Measurements from ENCODE around the gene ZNF26.
"Not testable (repeated sequence)": the region's sequence is repeated elsewhere in the genome, so short reads cannot be mapped to it uniquely, and the experiment has no call there.

Gene ZNF26

DNA sequence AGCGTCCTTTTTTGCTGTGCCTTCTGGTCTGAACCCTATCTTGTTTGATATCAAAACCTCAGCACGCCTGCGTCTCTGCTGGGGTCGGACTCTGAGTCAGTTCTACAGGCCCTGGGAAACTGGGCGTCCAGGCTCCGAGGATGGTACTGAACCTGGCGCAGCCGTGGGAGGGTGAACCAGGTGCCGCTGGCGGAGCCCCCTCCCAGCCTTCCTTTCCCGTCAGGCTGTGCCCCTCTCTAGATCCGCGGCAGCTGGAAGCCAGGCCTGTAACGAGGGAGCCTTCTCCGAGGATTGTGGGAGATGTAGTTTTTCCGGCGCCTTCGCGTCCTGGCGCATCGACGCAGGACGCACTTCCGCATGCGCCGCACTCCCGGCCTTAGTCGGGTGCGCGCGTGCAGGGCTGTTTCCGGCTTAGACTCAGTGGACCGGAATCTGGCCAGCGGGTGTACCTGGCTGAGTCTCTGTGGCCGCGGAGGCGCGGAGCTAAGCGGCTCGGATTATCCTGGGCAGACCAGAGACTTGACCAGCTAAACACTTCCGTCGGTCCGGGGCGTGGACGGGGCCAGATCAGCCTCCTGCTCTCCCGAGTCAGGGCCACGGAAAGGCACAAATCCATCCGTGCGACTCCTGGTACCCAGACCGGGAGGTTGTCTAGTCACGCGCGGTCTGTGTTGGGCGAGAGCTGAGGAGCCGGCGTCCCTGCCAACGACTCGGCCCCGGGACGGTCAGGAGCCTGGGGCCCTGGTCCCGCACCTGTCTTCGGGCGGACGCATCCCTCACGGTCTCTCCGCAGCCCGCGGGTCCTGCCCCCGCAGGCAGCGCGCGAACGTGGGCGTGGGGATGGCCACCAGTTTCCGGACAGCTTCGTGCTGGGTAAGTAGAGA, at the start of gene ZNF26:
ZNF26 (plus strand) TSS at position 367 of the 884 bp plus-strand sequence; CDS start at position 841, 474 bp downstream.
- DNase-seq = peak; percentile 51

GRCh38 chr12:132936921-132937320, 49.2 kb upstream of the ZNF26 start:
- not testable (repeated sequence) for DNase-seq

DNA sequence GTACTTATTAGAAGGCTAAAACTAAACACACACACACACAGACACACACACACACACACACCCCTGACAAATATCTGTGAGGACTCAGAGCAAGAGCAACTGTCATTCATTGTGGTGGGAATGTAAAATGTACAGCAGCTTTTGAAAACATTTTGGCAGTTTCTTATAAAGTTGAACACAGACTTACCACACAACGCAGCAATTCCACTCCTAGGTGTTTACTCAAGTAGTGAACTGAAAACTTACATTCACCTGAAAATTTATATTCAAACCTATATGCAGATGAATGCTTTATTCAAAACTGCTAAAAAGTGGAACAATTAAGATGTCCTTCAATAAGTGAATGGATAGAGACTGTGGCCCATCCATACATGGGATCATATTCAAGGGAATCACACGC, 48.7 kb upstream of the ZNF26 start:
- DNase-seq = no peak

DNA sequence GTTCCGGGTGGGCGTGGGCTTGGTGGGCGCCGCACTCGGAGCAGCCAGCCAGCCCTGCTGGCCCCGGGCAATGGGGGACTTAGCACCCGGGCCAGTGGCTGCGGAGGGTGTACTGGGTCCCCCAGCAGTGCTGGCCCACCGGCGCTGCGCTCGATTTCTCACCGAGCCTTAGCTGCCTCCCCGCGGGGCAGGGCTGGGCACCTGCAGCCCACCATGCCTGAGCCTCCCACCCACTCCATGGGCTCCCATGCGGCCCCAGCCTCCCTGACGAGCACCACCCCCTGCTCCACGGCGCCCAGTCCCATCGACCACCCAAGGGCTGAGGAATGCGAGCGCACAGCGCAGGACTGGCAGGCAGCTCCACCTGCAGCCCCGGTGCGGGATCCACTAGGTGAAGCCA, 47.4 kb upstream of the ZNF26 start:
- not testable (repeated sequence) for DNase-seq

DNA sequence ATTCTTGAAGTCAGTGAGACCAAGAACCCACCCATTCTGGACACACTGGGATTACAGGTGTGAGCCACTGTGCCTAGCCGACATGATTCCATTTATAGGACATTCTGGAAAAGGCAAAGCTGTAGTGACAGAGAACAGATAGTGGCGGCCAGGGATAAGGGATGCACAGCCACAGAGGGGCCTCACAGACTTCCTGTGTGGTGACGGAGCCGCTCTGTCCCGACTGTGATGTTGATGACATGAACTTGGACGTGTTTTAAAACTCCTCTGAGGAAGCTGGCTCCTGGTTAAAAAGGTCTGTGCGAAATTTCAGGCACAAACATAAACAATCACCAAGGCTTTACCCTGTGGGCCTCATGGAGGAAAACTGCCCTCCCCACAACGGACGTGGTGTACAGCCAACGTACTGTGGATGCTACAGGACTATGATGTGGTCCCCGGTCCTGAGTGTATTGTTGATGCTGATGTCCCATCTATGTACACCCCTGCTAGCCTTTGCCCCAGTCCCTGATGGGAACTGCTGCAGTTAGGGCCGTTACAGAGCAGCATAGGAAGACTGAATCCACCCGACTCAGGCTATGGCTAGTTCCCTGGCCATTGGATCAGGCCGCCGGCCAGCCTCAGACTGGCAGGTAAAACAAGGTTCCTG, 46.0 kb upstream of the ZNF26 start:
- DNase-seq = no peak

DNA sequence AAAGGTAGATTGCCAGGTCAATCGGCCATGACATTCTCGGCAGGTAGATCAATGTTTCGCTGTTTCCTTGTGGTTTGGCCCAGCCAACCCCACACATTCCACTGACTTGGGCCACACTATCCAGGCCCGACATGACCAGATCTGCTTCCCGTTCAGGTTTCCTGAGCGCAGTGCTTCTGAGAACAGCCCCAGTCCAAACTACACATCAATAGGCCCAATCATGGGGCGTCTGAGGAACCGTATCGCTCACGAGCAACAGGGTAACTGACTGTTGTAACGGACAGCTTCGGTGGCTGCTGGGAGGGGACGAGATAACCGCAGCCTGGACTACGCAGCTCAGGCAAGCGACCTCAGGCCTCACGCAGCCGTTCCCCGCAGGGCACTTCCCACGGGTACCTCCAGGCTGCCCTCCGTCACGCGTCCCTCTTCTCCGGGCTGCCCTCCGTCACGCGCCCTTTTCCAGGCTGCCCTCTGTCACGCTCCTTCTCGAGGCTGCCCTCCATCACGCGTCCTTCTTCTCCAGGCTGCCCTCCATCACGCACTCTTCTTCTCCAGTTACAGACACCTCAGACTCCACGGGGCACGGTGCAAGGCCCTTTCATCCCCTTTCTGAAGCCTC, 44.7 kb upstream of the ZNF26 start:
- DNase-seq = no peak

- DNase-seq = no peak
Observed at GRCh38 chr12:132942611-132943010, 43.6 kb upstream of the ZNF26 start.

DNA sequence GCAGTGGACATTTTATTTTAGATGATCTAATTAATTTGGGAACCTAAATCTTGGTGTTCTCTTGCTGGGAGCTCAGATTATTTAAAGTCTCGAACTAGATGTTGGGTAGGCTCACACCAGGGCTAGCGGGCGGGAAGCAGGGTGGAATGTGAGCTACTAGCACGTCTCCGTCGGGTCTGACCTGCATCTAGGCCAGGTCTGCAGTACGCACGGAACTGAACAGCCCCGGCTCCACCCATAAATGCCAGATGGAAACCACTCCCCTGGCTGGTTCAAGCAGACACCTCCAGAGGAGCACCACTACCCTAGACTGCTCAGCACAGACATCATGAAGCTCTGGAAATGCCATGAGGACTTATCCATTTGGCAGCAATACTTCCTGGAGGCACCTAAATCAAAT, 40.4 kb upstream of the ZNF26 start:
- DNase-seq = no peak

GRCh38 chr12:132946246-132946820, 39.8 kb upstream of the ZNF26 start:
- DNase-seq = no peak

DNA sequence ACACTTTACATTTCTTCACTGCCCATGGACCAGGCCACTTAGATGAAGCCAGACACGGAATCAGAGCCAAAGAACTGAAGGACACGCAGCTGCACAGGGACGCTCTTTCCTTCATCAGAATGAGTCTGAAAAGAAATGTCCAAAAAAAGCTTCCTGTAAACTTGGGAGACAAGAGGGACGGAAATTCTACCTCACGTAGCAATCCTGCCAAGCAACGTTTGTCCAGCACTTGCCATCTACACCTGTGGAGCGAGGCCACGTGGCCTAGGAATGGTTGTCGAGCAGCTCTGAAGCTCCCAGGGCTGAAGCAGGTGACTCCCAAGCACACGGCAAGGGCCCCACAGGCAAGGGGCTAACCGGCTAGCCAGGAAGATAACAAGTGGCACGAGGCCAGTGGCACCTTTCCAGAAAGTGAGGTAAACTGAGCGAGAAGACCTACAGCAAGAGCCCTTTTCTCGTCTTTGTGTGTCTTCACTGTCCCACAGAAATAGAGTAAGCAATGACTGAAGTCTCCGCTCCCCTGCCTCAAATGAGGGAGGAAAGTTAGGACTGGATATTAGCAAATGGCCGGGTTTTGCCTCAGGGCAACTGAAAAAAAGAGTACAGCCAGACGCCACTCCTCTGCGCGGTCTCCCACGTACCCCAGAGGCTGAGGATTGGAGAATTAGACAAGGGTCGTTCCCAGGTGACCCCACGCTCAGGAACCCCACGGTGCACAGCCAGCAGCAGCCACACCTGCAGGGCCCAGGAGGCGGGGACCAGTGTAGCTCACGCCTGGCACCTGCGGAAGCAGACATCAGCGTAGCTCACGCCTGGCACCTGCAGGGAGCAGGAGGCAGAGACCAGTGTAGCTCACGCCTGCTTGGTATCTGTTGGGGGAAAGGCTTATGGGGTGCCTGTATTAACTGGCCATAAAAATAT, 37.8 kb upstream of the ZNF26 start:
- DNase-seq = no peak

- DNase-seq = no peak
Observed at GRCh38 chr12:132949936-132950837, 36.0 kb upstream of the ZNF26 start.

DNA sequence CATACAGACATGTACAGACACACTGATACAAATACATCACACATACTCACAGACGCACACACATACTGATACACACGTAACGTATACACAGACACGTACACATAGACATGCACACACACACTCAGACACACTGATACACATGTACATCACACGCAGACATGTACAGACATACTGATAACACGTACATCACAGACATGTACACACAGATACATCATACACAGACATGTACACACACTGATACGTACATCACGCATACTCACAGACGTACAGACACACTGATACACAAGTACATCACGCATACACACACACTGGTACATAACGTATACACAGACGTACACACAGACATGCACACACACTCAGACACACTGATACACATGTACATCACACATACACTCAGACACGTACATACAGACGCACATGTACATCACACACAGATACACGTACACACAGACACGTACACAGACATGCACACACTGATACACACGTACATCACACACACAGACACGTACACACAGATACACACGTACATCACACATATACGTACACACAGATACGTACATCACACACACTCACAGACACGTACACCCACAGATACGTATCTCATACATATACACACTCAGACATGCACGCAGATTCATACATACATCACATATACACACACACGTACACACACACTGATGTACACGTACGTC, 35.2 kb upstream of the ZNF26 start:
- DNase-seq = no peak

GRCh38 chr12:132951649-132952048, 34.5 kb upstream of the ZNF26 start:
- DNase-seq = no peak

- no peak for DNase-seq
Observed at GRCh38 chr12:132952371-132953162, 33.6 kb upstream of the ZNF26 start.

- DNase-seq = no peak
Observed at GRCh38 chr12:132953163-132953425, 33.1 kb upstream of the ZNF26 start.

DNA sequence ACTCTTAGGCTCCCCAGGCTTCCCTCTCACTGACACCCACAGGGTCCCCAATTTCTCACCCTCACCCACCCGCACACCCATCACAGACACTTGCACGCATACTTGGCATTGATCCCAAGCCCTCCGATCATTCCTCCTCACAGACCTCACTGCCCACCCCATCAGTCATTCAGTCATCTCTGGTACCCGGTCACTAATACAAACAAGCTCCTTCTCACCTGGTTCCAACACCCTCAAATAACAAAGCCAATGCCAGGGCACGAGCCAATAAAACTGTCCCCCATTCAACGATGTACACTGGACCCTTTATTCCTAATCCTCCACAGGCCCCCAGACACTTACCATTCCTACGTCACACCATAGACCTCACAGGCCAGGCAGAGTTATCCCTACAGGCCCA, 32.4 kb upstream of the ZNF26 start:
- no peak for DNase-seq

GRCh38 chr12:132954471-132955048, 31.6 kb upstream of the ZNF26 start:
- peak; percentile 4 for DNase-seq

- no peak for DNase-seq
Observed at GRCh38 chr12:132955094-132956010, 30.8 kb upstream of the ZNF26 start.

All from T1000 (cell line).